ENCODE measurements around the gene ITPR2. TPM values are rescaled to one million over a fixed set of nuclear protein-coding genes. Genes with fewer than 3 reads are reported as not detected.

Gene ITPR2
- total and polyA plus RNA-seq, 2 of the 13 experiments (the other 11 are each of a cell fraction or from before 2014, with no cell fraction given), result 31.9 to 81.9 TPM

DNA sequence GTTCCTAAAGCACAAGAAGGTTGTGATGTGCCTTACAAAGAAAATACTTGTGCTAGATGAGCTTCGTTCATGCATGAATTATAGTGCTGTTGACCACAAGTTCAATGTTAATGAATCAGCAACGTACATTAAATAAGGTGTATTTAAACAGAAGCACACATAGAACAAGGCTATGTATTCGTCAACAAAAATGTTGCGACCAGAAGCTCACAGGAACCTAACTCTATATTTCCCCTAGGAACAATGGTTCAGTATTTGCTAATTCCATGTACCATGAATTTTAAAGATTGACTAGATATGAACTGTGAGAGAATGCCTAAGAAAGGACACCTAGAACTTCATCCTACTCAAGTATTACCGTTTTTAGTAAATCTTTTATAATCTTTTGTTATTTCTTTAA, 149.6 kb downstream of the ITPR2 start:
- intact Hi-C loops (cut with micrococcal nuclease; ENCODE audit: unreplicated experiment) (no loop called here), in situ Hi-C loops (cut with HindIII; ENCODE audit: extremely low pct_ligation_motif_present, low pct_unique_long_range_greater_than_20kb) (no loop called here)
- FAIRE-seq (no peak), DNase-seq (ENCODE audit: low spot score) (no peak), ATAC-seq (no peak)
- peaks cover 1% of the 10 kb centered on the region for H3K79me2 ChIP-seq (ENCODE audit: insufficient read depth, low read length)
- BruUV-seq (replicated peaks), result no TSS peak
- H3K27me3 ChIP-seq (ENCODE audit: control insufficient read depth in 1 of 2, insufficient read depth in 2 of 2, low read length in 2 of 2), result no peaks in the 10 kb centered on the region
- no peaks in the 10 kb centered on the region for H3K9me3 ChIP-seq (ENCODE audit: low read length)
- H3K4me1 ChIP-seq (ENCODE audit: insufficient read depth, low read length), result peaks cover 27% of the 10 kb centered on the region
- POLR2A ChIA-PET, result no interaction called here
- no peak overlapping the region for H3K27ac ChIP-seq (ENCODE audit: extremely low read length, insufficient read depth, low read length)
- H3K4me3 ChIP-seq (replicated peaks in 1 of 3; ENCODE audit: insufficient read depth in 1 of 3, low read depth in 2 of 3, low read length in 3 of 3), result no peak overlapping the region
- H2AFZ ChIP-seq (ENCODE audit: low read length), result no peak overlapping the region
- peaks cover 19 to 66% of the 10 kb centered on the region in 2 experiments for H3K36me3 ChIP-seq (replicated peaks in 1 of 2; ENCODE audit: control insufficient read depth in 1 of 2, insufficient read depth in 2 of 2, low read length in 2 of 2)
- H3K9ac ChIP-seq (ENCODE audit: insufficient read depth, low read depth, low read length), result no peak overlapping the region
- no peak overlapping the region for H3K4me2 ChIP-seq (ENCODE audit: low read depth, low read length)
- no peaks in the 10 kb centered on the region; the same call in 1 of the 2 replicates for H4K20me1 ChIP-seq (ENCODE audit: insufficient read depth, low read length)
- CTCF ChIA-PET (ENCODE audit: low intra/inter-chr PET ratio, low total read pairs), result no interaction called here
- 82% methylated on average over 5 of the region's 5 CpGs for WGBS (ENCODE audit: low lambda C conversion rate)
- TF ChIP-seq TARDBP (CRISPR knock-in tag; IDR thresholded peaks at IDR 0.05), result no peak
- TF ChIP-seq SETDB1 (CRISPR knock-in tag; IDR thresholded peaks at IDR 0.05; ENCODE audit: borderline replicate concordance), result no peak
- TF ChIP-seq TOPORS (CRISPR knock-in tag; IDR thresholded peaks at IDR 0.05), result no peak
- TF ChIP-seq ZBED4 (CRISPR knock-in tag; IDR thresholded peaks at IDR 0.05; ENCODE audit: borderline replicate concordance), result no peak
- TF ChIP-seq DZIP1 (CRISPR knock-in tag; IDR thresholded peaks at IDR 0.05), result no peak
- no peak for TF ChIP-seq FOXO1 (CRISPR knock-in tag; IDR thresholded peaks at IDR 0.05)
- TF ChIP-seq ZNF513 (CRISPR knock-in tag; conservative IDR thresholded peaks at IDR 0.05), result no peak
- TF ChIP-seq, protein P1, sequence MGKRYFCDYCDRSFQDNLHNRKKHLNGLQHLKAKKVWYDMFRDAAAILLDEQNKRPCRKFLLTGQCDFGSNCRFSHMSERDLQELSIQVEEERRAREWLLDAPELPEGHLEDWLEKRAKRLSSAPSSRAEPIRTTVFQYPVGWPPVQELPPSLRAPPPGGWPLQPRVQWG (CRISPR knock-in tag; IDR thresholded peaks at IDR 0.05; ENCODE audit: borderline replicate concordance, low read depth), result no peak
- no peak for TF ChIP-seq ELK4 (CRISPR knock-in tag; IDR thresholded peaks at IDR 0.05; ENCODE audit: borderline replicate concordance)
- TF ChIP-seq ZNF468 (CRISPR knock-in tag; IDR thresholded peaks at IDR 0.05), result no peak
- no peak for TF ChIP-seq BRD4 (CRISPR knock-in tag; IDR thresholded peaks at IDR 0.05)
- TF ChIP-seq TBP (CRISPR knock-in tag; IDR thresholded peaks at IDR 0.05), result no peak
- no peak for TF ChIP-seq PLRG1 (conservative IDR thresholded peaks at IDR 0.05)
- TF ChIP-seq HCFC1 (IDR thresholded peaks at IDR 0.05; ENCODE audit: low read depth, low read length), result no peak
- TF ChIP-seq MAZ (IDR thresholded peaks at IDR 0.05; ENCODE audit: borderline replicate concordance, low read depth, low read length), result no peak
- no peak for TF ChIP-seq MAZ (CRISPR knock-in tag; IDR thresholded peaks at IDR 0.05; ENCODE audit: low read depth)
- TF ChIP-seq FOSL2 (CRISPR knock-in tag; IDR thresholded peaks at IDR 0.05), result no peak
